Measurements from ENCODE around the gene S100A3.

DNA sequence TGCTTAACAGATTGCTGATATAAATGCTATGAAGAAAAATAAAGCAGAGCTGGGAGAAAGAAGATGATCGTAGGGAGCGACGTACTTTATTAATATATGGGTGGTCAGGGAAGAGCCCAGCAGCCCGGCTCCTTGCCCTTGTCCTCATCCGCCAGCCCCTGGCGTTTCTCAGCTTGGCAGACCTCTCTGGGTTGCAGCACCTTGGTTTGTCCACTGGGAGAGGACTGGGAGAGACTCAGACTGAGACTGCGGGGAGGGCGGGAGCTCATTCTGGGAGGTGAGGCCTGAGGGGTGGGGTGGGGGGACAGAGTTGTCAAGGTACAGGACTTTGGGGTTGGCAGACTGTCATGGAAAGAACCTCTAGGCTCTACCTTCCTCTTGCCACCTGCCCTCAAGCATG lies 3.3 kb upstream of the S100A3 start:
- TF ChIP-seq, protein P1, sequence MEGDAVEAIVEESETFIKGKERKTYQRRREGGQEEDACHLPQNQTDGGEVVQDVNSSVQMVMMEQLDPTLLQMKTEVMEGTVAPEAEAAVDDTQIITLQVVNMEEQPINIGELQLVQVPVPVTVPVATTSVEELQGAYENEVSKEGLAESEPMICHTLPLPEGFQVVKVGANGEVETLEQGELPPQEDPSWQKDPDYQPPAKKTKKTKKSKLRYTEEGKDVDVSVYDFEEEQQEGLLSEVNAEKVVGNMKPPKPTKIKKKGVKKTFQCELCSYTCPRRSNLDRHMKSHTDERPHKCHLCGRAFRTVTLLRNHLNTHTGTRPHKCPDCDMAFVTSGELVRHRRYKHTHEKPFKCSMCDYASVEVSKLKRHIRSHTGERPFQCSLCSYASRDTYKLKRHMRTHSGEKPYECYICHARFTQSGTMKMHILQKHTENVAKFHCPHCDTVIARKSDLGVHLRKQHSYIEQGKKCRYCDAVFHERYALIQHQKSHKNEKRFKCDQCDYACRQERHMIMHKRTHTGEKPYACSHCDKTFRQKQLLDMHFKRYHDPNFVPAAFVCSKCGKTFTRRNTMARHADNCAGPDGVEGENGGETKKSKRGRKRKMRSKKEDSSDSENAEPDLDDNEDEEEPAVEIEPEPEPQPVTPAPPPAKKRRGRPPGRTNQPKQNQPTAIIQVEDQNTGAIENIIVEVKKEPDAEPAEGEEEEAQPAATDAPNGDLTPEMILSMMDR (IDR thresholded peaks at IDR 0.05; ENCODE audit: low read depth, low read length, missing input control) = no peak
- TF ChIP-seq, protein P2, sequence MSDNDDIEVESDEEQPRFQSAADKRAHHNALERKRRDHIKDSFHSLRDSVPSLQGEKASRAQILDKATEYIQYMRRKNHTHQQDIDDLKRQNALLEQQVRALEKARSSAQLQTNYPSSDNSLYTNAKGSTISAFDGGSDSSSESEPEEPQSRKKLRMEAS (IDR thresholded peaks at IDR 0.05) = no peak
